Testis (tissue), 3 donors: ENCODE results near the gene C1orf52. TPM values are rescaled to one million over a fixed set of nuclear protein-coding genes. Genes with fewer than 3 reads are reported as not detected.

Experiments used
- DNase-seq: peaks from one replicate; pipeline ENCODE4 v3.0.0-alpha.2; 2019
- H3K27ac ChIP-seq, 2 donors: fragments of 200-600 bp; sonication (generic); one replicate each; pipeline ENCODE4 v1.5.1; 2019
- H3K27me3 ChIP-seq: fragments of 200-600 bp; sonication (generic); one replicate; pipeline ENCODE4 v1.5.1; 2019
- H3K36me3 ChIP-seq: fragments of 200-600 bp; sonication (generic); one replicate; pipeline ENCODE4 v1.5.1; 2017; ENCODE audit warnings: low read depth; ENCODE audit errors: missing control alignments
- H3K4me1 ChIP-seq: fragments of 200-600 bp; sonication (generic); one replicate; pipeline ENCODE4 v1.5.1; 2019
- H3K4me3 ChIP-seq, 2 donors: fragments of 200-600 bp; sonication (generic); one replicate each; pipeline ENCODE4 v1.5.1; 2017 to 2019
- H3K9me3 ChIP-seq: fragments of 200-600 bp; sonication (generic); one replicate; pipeline ENCODE4 v1.5.1; 2017
- CTCF ChIP-seq, 3 experiments: fragments of 450-650 bp in 2 of 3; fragments of 200-600 bp in 1 of 3; sonication (generic) in 1 of 3; IDR thresholded peaks; one replicate each; pipeline ENCODE4 v1.5.1; 2016 to 2019; ENCODE audit warnings: antibody characterized with exemption in 3 of 3, mild to moderate bottlenecking in 2 of 3, moderate library complexity in 1 of 3
- POLR2A ChIP-seq: fragments of 450-650 bp; IDR thresholded peaks from one replicate; pipeline ENCODE4 v1.6.1; 2017; ENCODE audit warnings: antibody characterized with exemption, mild to moderate bottlenecking, moderate library complexity
- WGBS, 2 donors: methylation state at CpG; one replicate each; pipeline ENCODE4 v1.1.5; 2018; 5-methylcytosine and 5-hydroxymethylcytosine counted together
- intact Hi-C: fragments of 100-400 bp; cut with DNase I; formaldehyde crosslinking; loops from one replicate; pipeline ENCODE4 v1.15.1; 2023; ENCODE audit warnings: low total_unique reads
- polyA plus RNA-seq: library from polyadenylated mRNA; stranded (reverse); fragments of 350-450 nt; fragmentation: Illumina TruSeq; extraction: RNeasy Lipid Tissue Mini Kit (QIAGEN cat#74804); gene quantifications from one replicate; pipeline ENCODE4 v1.2.3, GENCODE V29; 2014; ENCODE audit warnings: low read depth, low replicate concordance; ENCODE audit not compliant: insufficient read depth
- total RNA-seq, 2 donors: library from RNA; depleted of rRNA; stranded (reverse); fragments of >200 nt; gene quantifications; one replicate each; pipeline ENCODE4 v1.2.3, GENCODE V29; 2016

Gene C1orf52
- total and polyA plus RNA-seq, 3 donors from 2014 or later = 34.0 to 40.3 (median 37.9) TPM

GRCh38 chr1:85296980-85297379, 37.5 kb upstream of the C1orf52 start:
- TF ChIP-seq POLR2A (no peak), CTCF (IDR thresholded peaks at IDR 0.05) (no peak)
- no peaks in the 10 kb centered on the region for H3K36me3 ChIP-seq
- H3K4me1 ChIP-seq = no peaks in the 10 kb centered on the region
- intact Hi-C loops = no loop called here
- no peaks in the 10 kb centered on the region for H3K27me3 ChIP-seq
- DNase-seq = no peak
- H3K9me3 ChIP-seq = no peaks in the 10 kb centered on the region
- H3K4me3 ChIP-seq = no peak overlapping the region
- 40 to 48% methylated on average over 1 of the region's 1 CpG for WGBS, 2 donors
- H3K27ac ChIP-seq = no peak overlapping the region

- no peak overlapping the region for H3K4me3 ChIP-seq
- DNase-seq = no peak
- H3K36me3 ChIP-seq = no peaks in the 10 kb centered on the region
- H3K27me3 ChIP-seq = no peaks in the 10 kb centered on the region
- intact Hi-C loops = no loop called here
- TF ChIP-seq POLR2A (no peak), CTCF (IDR thresholded peaks at IDR 0.05) (no peak)
- no peaks in the 10 kb centered on the region for H3K4me1 ChIP-seq
- no peak overlapping the region for H3K27ac ChIP-seq
- no peaks in the 10 kb centered on the region for H3K9me3 ChIP-seq
- WGBS, 2 donors = 87 to 98% methylated on average over 4 of the region's 4 CpGs
Measured at GRCh38 chr1:85295654-85296053, 36.2 kb upstream of the C1orf52 start.

GRCh38 chr1:85295006-85295431, 35.6 kb upstream of the C1orf52 start:
- no peak for DNase-seq
- H3K27ac ChIP-seq = no peak overlapping the region
- intact Hi-C loops = no loop called here
- WGBS, 2 donors = 55 to 59% methylated on average over 3 of the region's 3 CpGs
- no peak overlapping the region for H3K4me3 ChIP-seq
- no peaks in the 10 kb centered on the region for H3K9me3 ChIP-seq
- H3K4me1 ChIP-seq = no peaks in the 10 kb centered on the region
- no peaks in the 10 kb centered on the region for H3K36me3 ChIP-seq
- no peaks in the 10 kb centered on the region for H3K27me3 ChIP-seq
- TF ChIP-seq CTCF (IDR thresholded peaks at IDR 0.05) (no peak), POLR2A (no peak)

- WGBS, 2 donors = 100% methylated on average over 2 of the region's 2 CpGs
- no peaks in the 10 kb centered on the region for H3K4me1 ChIP-seq
- intact Hi-C loops = no loop called here
- no peaks in the 10 kb centered on the region for H3K9me3 ChIP-seq
- TF ChIP-seq POLR2A (no peak), CTCF (IDR thresholded peaks at IDR 0.05) (no peak)
- H3K27me3 ChIP-seq = no peaks in the 10 kb centered on the region
- no peak overlapping the region for H3K4me3 ChIP-seq
- H3K27ac ChIP-seq = no peak overlapping the region
- no peak for DNase-seq
- H3K36me3 ChIP-seq = no peaks in the 10 kb centered on the region
Measured at GRCh38 chr1:85290826-85291225, 31.4 kb upstream of the C1orf52 start.

GRCh38 chr1:85289848-85290335, 30.4 kb upstream of the C1orf52 start:
- 85 to 89% methylated on average over 4 of the region's 4 CpGs for WGBS, 2 donors
- Histone ChIP-seq H3K4me3 (no peak overlapping the region), H3K9me3 (no peaks in the 10 kb centered on the region), H3K27ac (no peak overlapping the region), H3K27me3 (no peaks in the 10 kb centered on the region), H3K36me3 (no peaks in the 10 kb centered on the region), H3K4me1 (no peaks in the 10 kb centered on the region)
- no peak for TF ChIP-seq POLR2A
- TF ChIP-seq CTCF (IDR thresholded peaks at IDR 0.05) = no peak
- DNase-seq = no peak
- intact Hi-C loops = no loop called here
